HepG2 (cell line): Measurements from ENCODE around the gene PDZD4.

Experiments used
- CREM ChIP-seq, 2 experiments: sonication (generic) in 1 of 2; formaldehyde crosslinking in 1 of 2; IDR thresholded peaks; 2 replicates each; pipeline versions ENCODE4 v1.4.0 to v1.6.1; 2016 to 2020; ENCODE audit warnings: antibody characterized with exemption in 1 of 2, mild to moderate bottlenecking in 1 of 2, missing genetic modification reagents in 1 of 2
- POLR2A ChIP-seq, 2 experiments: IDR thresholded peaks; 2 replicates each; pipeline ENCODE4 v1.6.1; 2011; ENCODE audit warnings: low read depth in 2 of 2, low read length in 2 of 2, mild to moderate bottlenecking in 1 of 2, moderate library complexity in 1 of 2; ENCODE audit not compliant: insufficient read depth in 1 of 2

- TF ChIP-seq POLR2A (IDR thresholded peaks at IDR 0.05; ENCODE audit: insufficient read depth in 1 of 2, low read depth in 2 of 2, low read length in 2 of 2) (no peak), CREM (IDR thresholded peaks at IDR 0.05) (no peak), CREM (CRISPR knock-in tag; IDR thresholded peaks at IDR 0.05) (no peak)
Observed at GRCh38 chrX:153871451-153871850, 41.1 kb upstream of the PDZD4 start.
